Epithelial cell of alveolus of lung (primary cell): ENCODE data around the gene CCDC187. TPM values are rescaled to one million over a fixed set of nuclear protein-coding genes. Genes with fewer than 3 reads are reported as not detected.

Experiments
- total RNA-seq: library from RNA; depleted of rRNA; stranded (reverse); fragments of >200 nt; gene quantifications from 2 replicates; pipeline ENCODE4 v1.2.1, GENCODE V29; 2015

The CCDC187 gene
- not detected in 2 replicates for total RNA-seq

GRCh38 chr9:136303825-136304416 lies at the start of gene CCDC187:
Gene CCDC187, minus strand, starts transcription at chr9:136304094. Its CDS starts 264 bp downstream, at chr9:136303830.

DNA sequence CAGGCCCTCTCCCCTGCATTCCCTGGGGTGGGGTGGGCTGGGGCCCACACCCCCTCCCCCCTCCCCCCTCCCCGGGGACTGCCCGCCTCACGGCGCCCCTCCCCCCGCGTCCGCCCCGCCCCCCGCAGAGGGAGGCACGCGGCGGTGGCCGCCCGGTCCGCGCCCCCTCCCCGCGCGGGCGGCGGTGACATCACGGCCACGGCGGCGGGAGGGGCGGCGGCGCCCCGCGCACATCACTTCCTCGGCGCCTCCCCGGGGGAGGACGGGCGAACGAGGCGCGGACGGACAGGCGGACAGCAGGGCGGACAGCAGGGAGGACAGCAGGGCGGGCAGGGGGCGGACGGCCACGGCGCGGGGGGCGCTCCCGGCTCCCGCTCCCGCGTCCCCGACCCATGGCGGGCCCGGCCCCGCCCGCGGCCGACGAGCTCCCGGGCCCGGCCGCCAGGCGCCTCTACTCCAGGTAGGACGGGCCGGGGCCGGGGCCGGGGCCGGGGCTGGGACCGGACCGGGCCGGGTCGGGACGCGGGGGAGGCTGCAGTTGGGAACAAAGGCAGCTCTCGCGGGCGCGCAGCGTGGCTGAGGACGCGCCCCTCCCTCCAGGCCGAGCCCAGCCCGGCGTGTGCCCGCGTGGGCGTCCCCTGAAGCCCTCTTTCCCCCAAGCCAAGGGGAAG lies 23.5 kb upstream of the CCDC187 start, which contains the start of gene GPSM1:
Gene GPSM1 (plus strand): TSS at position 236 of the 671 bp plus-strand sequence. CDS start 157 bp downstream, at position 393.

GRCh38 chr9:136245219-136246150 lies 58.4 kb downstream of the CCDC187 start, which contains the start of gene QSOX2:
Gene QSOX2, minus strand, starts transcription at chr9:136245812. Its CDS starts 9 bp downstream, at chr9:136245803.

DNA sequence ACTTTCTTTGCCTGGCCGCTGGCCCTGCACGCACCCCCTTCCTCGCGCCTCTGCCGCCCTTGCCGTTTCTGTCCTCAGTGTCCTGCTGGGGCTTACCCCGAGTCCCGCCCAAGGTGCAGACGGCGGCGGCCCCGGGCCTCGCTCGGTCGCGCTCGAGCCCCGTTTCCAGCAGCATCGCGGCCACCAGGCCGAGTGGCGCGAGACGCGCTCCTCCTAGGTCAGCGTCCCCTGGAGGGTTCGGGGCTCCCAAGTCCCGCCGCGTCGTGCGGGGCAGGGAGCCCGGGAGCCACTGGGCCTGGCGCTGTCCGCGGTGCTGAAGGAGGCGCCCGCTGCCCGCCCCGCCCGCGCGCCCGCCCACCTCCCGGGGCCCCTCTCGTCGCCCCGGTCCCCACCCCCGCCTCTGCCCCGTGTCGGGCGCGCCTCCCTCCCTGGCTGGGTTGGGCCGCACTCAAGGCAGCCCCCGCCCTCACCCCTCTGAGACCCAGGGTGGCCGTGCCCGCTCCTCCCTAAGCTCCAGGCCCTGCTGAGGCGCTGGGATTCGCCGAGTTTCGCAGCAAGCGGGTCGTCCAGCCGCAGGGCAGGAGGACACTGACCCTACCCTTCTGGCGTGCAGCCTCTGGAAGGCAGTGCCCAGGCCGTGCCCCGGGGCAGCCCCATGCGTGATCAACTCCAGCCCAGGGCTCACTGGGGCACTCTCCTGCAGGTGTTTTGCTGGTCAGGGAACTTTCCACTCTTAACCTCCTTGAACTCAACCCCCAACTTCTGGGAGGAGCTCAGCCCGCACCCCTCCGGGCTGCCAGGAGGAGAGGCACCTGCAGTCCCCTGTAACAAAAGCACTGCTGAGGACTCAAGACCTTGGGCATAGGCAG lies 98.8 kb downstream of the CCDC187 start, which contains the start of gene LHX3:
Gene LHX3 (minus strand): TSS at position 291 of the 869 bp plus-strand sequence. CDS start 116 bp downstream, at position 175.

Other genes with a start within 250 kb of the CCDC187 start
- 19.4 and 25.2 TPM in 2 replicates for gene NACC2, start 208.8 kb downstream of the CCDC187 start, total RNA-seq
- gene TMEM250, start 185.2 kb downstream of the CCDC187 start, total RNA-seq: 30.8 and 37.5 TPM in 2 replicates
- gene LHX3, start 99.0 kb downstream of the CCDC187 start, total RNA-seq: not detected in 2 replicates
- gene QSOX2, start 58.3 kb downstream of the CCDC187 start, total RNA-seq: 10.6 and 17.2 TPM in 2 replicates
- 53.4 and 71.6 TPM in 2 replicates for gene GPSM1, start 23.4 kb upstream of the CCDC187 start, total RNA-seq
- gene DNLZ, start 59.6 kb upstream of the CCDC187 start, total RNA-seq: 23.0 and 29.3 TPM in 2 replicates
- gene CARD9, start 69.6 kb upstream of the CCDC187 start, total RNA-seq: 1.2 and 4.7 TPM in 2 replicates
- gene SNAPC4, start 96.1 kb upstream of the CCDC187 start, total RNA-seq: 6.1 and 7.3 TPM in 2 replicates
- gene ENTR1, start 106.5 kb upstream of the CCDC187 start, total RNA-seq: 30.3 and 40.9 TPM in 2 replicates
- gene PMPCA, start 106.6 kb upstream of the CCDC187 start, total RNA-seq: 41.2 and 54.3 TPM in 2 replicates
- gene INPP5E, start 135.8 kb upstream of the CCDC187 start, total RNA-seq: 6.3 and 10.0 TPM in 2 replicates
- gene SEC16A, start 178.9 kb upstream of the CCDC187 start, total RNA-seq: 46.7 and 58.1 TPM in 2 replicates
- gene NOTCH1, start 242.0 kb upstream of the CCDC187 start, total RNA-seq: 11.7 and 13.7 TPM in 2 replicates